Panc1 (cell line): ENCODE measurements around the gene SBF1.

Source experiments
- CTCF ChIP-seq: fragments of 450-650 bp; IDR thresholded peaks from 2 replicates; pipeline ENCODE4 v1.5.1; 2017; ENCODE audit warnings: mild to moderate bottlenecking
- POLR2AphosphoS5 ChIP-seq: IDR thresholded peaks from 2 replicates; pipeline ENCODE4 v1.6.1; 2012; ENCODE audit warnings: mild to moderate bottlenecking, low read depth, low read length, moderate library complexity
- TCF7L2 ChIP-seq: IDR thresholded peaks from 2 replicates; pipeline ENCODE4 v1.6.1; 2011; ENCODE audit warnings: mild to moderate bottlenecking, low read depth, low read length, inconsistent platforms

GRCh38 chr22:50477923-50478322 is 3.1 kb upstream of the SBF1 start:
- TF ChIP-seq CTCF (no peak), TCF7L2 (no peak), POLR2AphosphoS5 (no peak)
